HEK293 (cell line): ENCODE measurements around the gene BAZ2B.

ENCODE experiments used
- HOXA7 ChIP-seq: sonication (generic); formaldehyde crosslinking; IDR thresholded peaks from 2 replicates; pipeline ENCODE4 v1.8.1; 2022; ENCODE audit warnings: missing genetic modification reagents, borderline replicate concordance
- TCF7L2 ChIP-seq: IDR thresholded peaks from 2 replicates; pipeline ENCODE4 v1.6.1; 2011; ENCODE audit warnings: low read depth, mild to moderate bottlenecking, inconsistent platforms, low read length, moderate library complexity, borderline replicate concordance
- ZNF280C ChIP-seq: fragments of 450-650 bp; formaldehyde crosslinking; IDR thresholded peaks from 2 replicates; pipeline ENCODE4 v1.5.1; 2016; ENCODE audit warnings: missing biosample characterization, missing genetic modification characterization
- ZNF510 ChIP-seq: fragments of 450-650 bp; formaldehyde crosslinking; IDR thresholded peaks from 2 replicates; pipeline ENCODE4 v1.5.1; 2018; ENCODE audit warnings: mild to moderate bottlenecking, missing genetic modification characterization, missing biosample characterization; ENCODE audit not compliant: insufficient replicate concordance
- ZNF513 ChIP-seq: fragments of 450-650 bp; IDR thresholded peaks from 2 replicates; pipeline ENCODE4 v1.5.1; 2018; ENCODE audit warnings: missing biosample characterization, missing genetic modification characterization
- ZNF544 ChIP-seq: fragments of 450-650 bp; formaldehyde crosslinking; IDR thresholded peaks from 2 replicates; pipeline ENCODE4 v1.5.0; 2017; ENCODE audit warnings: missing biosample characterization, missing genetic modification characterization
- ZNF549 ChIP-seq: fragments of 450-650 bp; IDR thresholded peaks from 2 replicates; pipeline ENCODE4 v1.5.1; 2018; ENCODE audit warnings: missing biosample characterization, missing genetic modification characterization, mild to moderate bottlenecking, inconsistent platforms, moderate library complexity
- ZNF660 ChIP-seq: fragments of 450-650 bp; IDR thresholded peaks from 2 replicates; pipeline ENCODE4 v1.5.1; 2018; ENCODE audit warnings: missing biosample characterization, mild to moderate bottlenecking, missing genetic modification characterization
- ZNF843 ChIP-seq: fragments of 450-650 bp; formaldehyde crosslinking; IDR thresholded peaks from 2 replicates; pipeline ENCODE4 v1.5.1; 2016; ENCODE audit warnings: missing biosample characterization, missing genetic modification characterization
- TF ChIP-seq, protein P1 (sequence below): fragments of 450-650 bp; formaldehyde crosslinking; IDR thresholded peaks from 2 replicates; pipeline ENCODE4 v1.5.1; 2016; ENCODE audit warnings: missing biosample characterization, missing genetic modification characterization

- TF ChIP-seq ZNF843 (tag by site-specific recombination): no peak
- TF ChIP-seq, protein P1, sequence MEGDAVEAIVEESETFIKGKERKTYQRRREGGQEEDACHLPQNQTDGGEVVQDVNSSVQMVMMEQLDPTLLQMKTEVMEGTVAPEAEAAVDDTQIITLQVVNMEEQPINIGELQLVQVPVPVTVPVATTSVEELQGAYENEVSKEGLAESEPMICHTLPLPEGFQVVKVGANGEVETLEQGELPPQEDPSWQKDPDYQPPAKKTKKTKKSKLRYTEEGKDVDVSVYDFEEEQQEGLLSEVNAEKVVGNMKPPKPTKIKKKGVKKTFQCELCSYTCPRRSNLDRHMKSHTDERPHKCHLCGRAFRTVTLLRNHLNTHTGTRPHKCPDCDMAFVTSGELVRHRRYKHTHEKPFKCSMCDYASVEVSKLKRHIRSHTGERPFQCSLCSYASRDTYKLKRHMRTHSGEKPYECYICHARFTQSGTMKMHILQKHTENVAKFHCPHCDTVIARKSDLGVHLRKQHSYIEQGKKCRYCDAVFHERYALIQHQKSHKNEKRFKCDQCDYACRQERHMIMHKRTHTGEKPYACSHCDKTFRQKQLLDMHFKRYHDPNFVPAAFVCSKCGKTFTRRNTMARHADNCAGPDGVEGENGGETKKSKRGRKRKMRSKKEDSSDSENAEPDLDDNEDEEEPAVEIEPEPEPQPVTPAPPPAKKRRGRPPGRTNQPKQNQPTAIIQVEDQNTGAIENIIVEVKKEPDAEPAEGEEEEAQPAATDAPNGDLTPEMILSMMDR (tag by site-specific recombination): no peak
- TF ChIP-seq HOXA7: no peak
- no peak for TF ChIP-seq ZNF513 (tag by site-specific recombination)
- TF ChIP-seq TCF7L2: no peak
- no peak for TF ChIP-seq ZNF544
- no peak for TF ChIP-seq ZNF510
- TF ChIP-seq ZNF280C (tag by site-specific recombination): no peak
- no peak for TF ChIP-seq ZNF660 (tag by site-specific recombination)
- no peak for TF ChIP-seq ZNF549 (tag by site-specific recombination)
Measured at GRCh38 chr2:159460227-159460626, 156.1 kb downstream of the BAZ2B start.
